NK-92 (cell line): ENCODE results near the gene CPD.

Experiments
- DNase-seq: peaks from one replicate; lab custom pipeline; 2025; ENCODE audit not compliant: unreplicated experiment; lab: John Stamatoyannopoulos, UW

Gene CPD

DNA sequence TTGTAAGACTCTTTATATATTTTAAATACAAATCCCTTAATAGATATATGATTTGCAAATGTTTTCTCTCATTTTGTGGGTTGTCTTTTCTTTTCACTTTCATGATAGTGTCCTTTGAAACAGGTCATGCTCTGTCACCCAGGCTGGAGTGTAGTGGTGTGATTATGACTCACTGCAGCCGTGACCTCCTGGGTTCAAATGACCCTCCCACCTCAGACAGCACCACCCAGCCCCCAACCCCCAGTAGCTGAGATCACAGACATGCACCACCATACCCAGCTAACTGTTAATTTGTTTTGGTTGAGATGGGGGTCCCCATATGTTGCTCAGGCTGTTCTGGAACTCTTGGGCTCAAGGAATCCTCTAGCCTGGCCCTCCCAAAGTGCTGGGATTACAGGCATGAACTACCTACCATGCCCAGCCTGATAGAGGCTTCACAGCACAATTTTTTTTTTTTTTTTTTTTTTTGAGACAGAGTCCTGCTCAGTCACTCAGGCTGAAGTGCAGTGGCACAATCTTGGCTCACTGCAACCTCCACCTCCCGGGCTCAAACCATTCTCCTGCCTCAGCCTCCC is 26.4 kb upstream of the CPD start:
- DNase-seq = no peak

DNA sequence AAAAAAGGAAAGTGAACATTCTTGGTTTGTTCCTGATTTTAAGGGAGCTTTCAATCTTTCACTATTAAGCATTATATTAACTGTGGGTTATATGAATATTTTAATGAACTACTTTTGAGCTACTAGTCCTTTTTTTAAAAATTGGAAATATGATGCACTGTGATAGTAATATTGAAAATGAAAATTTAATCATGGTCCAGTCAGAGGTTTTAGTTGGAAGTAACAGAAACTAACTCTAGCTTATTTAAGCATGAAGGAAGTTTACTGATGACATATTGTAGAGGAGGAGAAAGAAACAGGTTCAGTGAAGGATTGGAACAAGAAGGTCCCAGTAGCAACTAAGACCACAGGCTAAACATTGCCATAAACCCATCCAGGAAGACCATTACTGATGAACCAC is 24.0 kb upstream of the CPD start:
- no peak for DNase-seq

DNA sequence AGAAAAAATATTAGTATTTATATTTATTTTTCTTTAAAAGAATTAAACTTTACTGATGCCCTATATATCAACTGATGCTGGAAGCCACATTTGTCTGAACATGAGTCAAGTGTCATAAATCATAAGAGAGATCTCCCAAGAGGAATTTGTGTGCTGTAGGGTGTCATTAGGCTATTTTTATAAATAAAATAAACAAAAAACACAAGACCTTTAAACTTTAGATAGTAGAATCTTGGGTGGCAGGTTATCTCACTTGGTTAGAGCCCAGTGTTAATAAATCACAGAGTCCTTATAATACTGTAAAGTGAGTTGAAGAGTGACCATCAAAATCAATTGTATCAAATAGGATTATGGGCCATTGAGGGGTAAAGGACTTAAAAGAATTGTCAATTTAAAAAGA is 21.3 kb upstream of the CPD start:
- no peak for DNase-seq

DNA sequence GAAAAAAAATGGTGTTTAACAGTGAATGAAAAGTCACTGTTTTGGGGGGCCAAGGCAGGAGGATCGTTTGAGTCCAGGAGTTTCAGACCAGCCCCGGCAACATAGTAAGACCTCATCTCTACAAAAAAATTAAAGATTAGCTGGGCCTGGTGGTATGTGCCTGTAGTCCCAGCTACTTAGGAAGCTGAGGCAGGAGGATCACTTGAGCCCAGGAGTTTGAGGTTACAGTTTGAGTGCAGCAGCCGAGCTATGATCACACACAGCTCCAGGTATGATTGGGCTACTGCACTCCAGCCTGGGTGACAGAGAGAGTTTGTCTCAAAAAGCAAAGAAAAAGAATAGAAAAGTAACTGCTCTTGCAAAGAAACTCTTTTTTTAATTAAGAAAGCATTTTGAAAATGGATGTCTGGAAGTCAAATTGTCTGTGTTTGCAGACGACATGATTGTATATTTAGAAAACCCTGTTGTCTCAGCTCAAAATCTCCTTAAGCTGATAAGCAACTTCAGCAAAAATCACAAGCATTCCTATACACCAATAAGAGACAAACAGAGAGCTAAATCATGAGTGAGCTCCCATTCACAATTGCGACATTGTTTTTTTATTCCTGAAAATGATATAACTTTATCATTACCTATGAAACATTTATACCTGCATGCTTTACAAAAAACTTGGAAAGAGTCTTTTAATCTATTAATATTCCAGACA is 20.5 kb upstream of the CPD start:
- no peak for DNase-seq

DNA sequence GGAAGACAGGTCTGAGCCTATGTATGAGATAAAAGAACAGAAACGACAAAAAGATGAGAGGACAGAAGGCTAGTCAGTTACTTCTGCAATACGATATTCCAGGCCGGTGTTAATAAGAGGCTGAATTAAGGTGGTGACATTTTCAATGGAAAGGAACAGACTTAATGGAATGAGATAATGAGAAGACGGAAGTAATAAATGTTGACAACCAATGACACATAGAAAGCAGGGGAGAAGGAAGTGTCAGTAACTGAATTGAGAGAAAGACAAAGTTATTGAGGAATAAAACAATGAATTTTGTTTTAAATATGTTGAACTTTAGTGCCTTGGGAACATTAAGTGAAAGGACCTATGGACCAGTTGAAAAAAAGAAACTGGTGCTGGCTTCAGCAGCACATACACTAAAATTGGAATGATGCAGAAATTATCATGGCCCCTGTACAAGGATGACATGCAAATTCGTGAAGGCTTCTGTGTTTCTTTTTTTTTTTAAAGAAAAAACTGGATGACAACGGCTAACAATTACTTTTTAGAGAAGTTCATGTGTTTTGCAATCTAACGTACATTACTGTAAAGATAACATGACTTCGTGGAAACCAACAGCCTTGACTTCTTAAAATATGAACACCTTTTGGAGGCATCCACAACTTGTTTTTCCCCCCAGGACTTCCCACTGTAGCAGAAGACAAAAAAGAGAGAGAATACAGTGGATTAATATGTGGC is 18.5 kb upstream of the CPD start:
- DNase-seq = no peak

DNA sequence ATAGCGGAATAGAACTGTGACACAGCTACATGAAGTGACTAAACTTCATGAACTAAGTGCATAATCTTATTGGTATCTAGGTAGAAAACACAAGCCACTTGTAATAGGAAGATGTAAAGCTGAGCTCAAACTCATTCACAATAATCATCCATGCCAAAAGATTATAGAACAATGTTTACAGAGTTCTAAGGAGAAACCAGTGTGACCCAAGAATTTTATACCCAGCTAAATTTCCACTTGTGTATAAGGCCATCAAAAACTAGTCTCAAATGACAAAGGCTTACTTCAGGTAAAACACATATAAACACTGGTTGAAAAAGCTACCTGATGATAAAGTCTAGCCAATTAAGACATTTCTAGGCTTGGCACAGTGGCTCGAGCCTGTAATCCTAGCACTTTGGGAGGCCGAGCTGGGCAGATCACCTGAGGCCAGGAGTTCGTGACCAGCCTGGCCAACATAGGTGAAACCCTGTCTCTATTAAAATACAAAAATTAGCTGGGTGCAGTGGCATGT is 16.9 kb upstream of the CPD start:
- DNase-seq = no peak

DNA sequence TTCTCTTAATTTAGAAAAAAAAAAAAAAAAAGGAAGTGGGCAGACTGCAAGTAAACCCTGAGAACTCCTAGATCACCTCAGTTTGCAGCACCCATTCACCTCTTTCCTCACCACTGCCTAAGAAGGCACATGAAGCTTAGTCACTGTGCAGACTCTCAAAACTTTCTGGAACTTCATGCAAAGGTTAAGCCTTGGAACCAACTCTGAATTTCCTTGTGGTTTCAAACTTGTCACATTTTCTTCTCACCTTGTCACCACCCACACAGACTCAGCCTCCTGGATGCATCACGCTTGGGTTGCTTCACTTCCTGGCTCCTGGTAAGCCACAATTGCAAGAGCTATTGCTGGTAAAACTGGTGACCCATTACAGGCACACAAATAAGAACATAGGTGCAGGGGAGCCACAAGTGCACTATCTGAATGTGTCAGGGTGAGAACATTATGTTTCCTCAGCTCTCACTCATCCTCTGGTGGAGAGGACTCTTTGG is 15.0 kb upstream of the CPD start:
- peak; percentile 37 for DNase-seq

DNA sequence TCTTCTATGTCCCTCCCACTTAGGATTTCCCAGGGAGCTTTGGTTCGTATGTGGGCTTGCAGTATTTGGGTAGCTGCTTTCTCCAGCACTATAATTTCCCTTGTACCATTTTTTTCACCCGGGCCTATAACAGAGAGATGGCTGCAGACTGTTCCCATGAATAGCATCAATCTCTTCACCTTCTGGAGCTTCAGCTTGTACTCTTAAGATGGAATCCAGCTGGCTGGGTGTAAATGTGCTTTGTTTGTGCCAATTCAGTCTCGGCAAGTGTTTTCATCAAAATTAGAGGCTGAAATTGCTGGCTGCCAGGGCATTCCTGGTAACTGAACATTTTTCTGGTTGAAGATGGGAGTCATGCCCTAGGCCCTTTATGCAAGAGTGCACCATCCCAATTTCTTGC is 12.2 kb upstream of the CPD start:
- DNase-seq = no peak

DNA sequence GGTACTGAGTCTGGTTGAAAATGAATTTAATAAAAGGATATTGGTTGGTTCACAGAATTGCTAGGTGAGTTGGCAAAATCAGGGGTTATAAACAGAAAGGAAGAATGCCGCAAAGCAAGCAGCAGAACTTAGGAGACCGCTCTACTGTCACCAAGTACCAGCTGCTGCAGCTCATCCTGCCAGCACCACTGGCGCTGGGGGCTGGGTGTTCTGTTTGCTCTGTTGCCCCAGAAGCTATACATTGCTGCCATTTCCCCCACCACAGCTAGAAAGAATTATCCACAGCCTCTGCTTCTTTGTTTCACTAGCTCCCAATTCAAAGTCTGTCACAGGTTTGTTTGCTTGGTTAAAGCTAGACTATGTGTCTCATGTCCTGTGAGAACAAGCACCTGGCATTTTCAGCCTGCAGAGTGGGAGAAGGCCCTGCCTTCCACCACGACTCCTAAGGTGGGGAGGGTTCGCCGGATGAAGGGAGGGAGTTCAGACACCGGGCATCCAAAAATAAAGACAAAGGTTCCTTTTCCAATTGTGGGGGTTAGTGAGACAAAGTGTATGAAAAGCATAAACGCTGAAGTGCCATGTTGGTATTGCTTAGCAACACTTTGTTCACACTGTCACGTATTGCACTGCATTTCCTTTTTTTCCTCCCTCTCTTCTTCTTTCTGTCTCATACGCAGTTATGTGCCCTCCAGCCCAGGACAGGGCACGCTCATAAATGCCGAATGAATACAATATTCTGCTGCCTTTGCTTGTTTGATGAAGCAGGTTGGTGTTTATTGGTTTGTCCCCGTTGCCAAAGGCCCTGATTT is 9.6 kb upstream of the CPD start:
- DNase-seq = no peak

DNA sequence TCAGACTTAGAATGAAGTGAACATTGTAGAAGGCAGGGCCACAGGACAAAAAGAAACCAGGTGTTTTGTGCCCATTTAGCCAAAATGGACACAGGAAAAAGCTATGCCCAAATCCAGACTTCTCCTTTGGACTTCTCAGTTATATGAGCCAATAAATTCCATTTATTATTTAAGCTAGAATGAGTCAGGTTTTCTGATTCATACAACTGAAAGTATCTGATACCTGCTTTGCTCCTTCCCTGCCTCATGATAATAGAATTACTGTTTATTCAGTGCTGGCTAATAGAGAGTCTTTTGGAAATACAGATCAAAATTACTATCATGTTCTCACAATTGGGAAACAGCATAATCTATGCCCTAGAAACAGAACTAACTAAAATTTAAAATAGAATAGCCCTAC is 8.7 kb upstream of the CPD start:
- DNase-seq = no peak

DNA sequence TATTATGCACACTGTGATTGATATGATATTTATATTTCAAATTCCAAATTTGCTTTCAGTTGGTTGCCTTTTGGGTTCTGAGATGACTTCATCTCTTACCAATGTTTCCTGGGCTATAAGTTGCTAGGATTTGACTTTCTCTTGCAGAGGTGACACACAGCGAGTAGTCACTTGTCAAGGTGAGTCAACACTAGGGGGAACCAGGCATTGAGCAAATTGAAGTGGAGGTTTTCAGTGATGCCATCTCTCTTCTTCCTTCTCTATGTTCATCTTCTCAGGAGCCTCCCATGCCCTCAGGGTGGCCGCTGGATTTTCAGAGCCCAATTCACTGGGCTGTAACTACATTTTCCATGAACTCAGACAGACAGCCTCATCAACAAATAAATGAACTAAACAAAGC is 6.0 kb upstream of the CPD start:
- DNase-seq = no peak

DNA sequence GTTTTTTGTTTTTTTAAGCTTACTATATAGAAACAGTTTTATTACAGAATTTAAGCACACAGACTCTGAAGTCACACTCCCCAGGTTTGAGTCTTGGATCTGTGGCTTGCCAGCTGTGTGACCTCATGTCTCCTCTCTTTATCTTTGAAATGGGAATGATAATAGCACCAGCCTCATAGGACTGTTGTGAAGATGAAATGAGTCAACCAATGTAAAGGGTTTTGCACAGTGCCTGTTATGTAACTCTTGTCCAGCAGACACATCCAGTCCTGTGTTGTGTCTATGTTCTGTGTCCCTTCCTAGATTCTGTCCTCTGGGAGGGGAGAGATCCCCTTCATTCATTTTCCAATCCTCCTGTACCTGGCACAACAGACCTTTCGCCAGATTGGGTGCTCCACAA is 3.1 kb upstream of the CPD start:
- DNase-seq = no peak

DNA sequence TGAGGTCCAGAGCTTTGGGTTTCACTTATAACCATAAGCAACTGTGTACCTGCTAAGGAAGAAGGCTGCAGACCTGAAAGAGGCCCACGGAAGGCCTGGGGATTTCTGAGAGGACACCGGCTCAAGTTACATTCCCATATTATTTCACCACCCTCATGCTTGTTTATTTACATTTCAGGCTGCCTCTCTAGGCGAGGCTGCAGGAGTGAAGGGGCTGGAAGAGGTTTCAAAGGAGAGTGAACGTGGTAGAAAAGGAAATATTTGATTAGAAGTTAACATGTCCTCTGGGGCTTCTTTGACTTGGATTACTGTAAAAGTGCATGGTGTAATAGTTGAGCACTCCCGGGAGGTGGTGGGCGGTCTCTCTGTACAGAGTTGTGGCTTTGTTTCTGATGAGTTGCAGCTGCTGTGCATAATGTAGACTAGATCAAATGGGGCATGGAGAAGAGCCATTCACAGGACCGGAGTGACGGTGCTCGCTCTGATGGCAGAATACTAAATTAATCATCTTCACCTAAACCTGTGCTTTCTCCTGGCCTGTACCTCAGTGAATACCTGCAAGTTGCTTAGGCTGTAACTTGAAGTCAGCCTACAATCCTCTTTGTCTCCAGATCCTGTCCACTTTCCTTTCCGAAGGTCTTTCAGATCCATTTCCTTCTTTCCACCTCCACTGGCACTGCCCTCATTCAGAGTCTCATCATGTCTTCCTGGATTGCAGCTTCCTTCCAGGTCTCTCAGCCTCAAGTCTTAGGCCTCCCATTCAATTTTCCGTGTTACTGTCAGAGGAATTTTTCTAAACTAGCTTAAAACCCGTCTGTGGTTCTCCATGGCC is 1.9 kb upstream of the CPD start:
- DNase-seq = no peak

DNA sequence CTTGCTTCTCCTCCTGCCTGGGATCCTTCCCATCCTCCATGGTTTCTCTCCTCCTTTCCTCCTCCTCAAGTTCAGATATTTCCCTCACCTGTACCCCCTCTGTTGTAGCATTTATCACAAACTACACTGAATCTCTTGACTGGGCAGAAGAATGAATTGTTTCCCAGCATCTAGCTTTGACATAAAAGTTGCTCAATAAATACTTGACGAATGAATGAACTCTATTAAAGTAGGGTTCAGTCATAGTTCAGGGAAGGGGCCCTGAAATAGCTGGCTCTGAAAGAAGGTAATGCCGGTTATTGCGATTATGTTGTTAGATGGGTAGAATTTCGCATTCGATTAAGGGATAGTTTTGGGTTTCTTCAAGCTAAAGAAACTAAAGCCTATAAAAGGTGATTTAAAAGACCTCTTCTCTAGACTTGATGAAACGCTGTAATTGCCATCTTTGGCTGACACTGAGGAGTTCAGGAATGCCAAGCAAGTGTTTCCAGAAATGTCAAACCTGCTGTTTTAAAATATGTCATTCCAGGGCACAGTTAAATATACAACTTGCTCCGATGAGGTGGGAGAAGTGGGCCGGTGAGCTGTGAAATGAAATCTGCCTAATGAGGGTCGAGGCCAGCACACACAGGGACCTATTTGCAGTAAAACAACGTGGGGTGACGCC is 1.0 kb upstream of the CPD start:
- DNase-seq = no peak

DNA sequence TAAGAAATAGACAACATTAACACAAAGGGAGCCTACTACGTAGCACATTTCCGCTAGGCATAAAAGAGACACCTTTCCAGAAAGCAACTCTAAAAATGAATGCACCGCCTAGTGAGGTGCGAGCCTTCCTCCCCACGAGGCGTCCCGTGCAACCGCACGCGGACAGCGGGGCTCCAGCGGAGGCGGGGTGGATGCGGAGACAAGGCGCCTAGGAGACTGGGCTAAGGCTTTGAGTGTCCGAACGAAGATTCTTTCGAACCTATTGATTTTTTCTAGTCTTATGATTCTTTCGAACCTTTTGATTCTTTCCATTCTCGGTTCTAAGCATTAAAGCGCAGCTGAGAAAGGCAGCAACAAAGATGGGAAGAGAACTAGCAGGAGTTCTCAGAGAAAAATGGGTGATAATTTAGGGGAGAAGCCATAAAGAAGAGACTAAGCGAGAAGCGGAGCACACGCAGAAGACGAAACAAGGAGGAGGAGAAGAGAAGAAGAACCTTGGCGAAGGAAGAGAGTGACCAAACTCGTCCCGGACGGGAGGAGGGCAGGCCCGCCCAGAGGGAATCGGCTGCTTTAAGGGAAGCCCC is 394 bp upstream of the CPD start:
- DNase-seq = no peak

DNA sequence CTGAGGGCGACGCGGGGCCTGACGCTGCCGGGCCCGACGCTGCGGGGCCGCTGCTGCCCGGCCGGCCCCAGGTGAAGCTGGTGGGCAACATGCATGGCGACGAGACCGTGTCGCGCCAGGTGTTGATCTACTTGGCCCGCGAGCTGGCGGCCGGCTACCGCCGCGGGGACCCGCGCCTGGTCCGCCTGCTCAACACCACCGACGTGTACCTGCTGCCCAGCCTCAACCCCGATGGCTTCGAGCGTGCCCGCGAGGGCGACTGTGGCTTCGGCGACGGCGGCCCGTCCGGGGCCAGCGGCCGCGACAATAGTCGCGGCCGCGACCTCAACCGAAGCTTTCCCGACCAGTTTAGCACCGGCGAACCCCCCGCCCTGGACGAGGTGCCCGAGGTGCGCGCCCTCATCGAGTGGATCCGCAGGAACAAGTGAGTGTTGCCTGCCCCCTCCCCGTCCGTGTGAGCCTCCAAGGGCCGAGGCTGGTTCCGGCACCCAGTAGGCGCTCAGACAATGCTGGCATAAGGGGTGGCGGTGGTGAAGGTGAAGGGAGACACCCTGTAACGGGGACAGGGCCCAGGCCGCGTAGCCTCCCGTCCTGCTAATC is 676 bp downstream of the CPD start:
- DNase-seq = no peak

DNA sequence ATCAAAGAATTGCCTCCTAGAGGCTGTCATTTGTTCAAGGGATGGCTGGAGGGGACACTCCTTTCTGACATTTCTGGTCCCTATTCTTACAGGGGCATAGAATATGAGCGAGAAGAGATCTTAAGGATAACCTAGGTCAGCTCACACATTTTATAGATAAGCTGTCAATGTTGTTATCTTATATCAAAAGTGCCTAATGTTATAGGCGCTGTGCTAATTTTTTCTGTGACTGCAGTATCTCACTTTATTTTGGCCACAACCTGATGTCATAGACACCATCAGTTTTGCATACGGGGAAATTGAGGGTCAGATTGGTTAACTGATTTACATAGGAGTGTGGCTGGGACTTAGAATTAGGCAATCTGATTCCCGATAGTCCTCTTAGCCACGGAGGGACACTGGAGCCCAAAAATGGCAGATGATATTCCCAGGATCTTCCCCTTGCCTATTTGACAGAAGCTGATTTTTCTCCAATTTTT is 1.2 kb downstream of the CPD start:
- DNase-seq = no peak

DNA sequence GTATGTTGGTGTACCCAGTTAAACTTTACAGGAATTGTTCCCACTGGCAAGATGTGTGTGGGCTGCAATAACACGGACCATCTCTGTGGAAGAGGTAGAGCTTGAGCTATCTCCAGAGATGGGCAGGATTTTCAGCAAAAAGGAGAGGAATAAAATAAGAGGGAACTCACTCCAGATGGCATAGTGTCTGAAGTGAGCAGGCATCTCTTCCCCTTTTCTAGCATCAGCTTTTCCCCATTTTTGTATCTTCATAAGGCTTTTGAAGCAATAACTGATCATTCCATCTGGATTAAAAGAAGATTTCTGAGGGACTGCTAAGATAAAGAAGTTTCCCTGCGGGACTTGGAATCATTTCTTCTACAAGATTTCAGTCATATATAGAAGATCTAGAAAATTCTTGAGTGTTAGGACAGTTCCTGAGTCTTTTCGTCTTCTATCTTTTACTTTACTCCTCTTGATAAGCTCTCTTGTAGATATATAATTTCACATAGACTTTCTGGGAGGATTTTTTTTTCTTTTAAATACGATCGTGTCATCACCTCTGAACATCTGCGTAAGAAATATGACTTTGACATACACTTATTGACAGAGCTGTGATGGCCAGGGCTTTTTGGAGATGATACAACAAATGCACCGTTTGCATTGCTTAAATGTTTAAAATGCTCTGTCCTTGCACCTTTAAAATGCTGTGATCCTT is 2.1 kb downstream of the CPD start:
- DNase-seq = no peak

DNA sequence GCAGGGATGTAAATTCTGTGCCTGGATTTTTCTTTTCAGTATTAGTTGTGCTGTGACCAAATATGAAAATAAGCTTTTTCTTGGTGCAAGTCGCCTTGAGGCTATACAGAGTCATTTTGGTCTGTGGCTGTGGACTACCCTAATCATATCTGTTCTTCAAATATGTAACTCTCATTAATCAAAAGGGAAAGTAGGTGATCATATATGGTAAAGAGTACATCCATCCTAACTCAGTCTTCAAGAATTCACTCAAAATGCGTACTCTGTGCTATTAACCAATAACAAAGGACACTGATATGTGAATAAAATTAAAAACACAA is 2.6 kb downstream of the CPD start:
- no peak for DNase-seq
